ENCODE measurements around the gene PPIF.

Gene PPIF

DNA sequence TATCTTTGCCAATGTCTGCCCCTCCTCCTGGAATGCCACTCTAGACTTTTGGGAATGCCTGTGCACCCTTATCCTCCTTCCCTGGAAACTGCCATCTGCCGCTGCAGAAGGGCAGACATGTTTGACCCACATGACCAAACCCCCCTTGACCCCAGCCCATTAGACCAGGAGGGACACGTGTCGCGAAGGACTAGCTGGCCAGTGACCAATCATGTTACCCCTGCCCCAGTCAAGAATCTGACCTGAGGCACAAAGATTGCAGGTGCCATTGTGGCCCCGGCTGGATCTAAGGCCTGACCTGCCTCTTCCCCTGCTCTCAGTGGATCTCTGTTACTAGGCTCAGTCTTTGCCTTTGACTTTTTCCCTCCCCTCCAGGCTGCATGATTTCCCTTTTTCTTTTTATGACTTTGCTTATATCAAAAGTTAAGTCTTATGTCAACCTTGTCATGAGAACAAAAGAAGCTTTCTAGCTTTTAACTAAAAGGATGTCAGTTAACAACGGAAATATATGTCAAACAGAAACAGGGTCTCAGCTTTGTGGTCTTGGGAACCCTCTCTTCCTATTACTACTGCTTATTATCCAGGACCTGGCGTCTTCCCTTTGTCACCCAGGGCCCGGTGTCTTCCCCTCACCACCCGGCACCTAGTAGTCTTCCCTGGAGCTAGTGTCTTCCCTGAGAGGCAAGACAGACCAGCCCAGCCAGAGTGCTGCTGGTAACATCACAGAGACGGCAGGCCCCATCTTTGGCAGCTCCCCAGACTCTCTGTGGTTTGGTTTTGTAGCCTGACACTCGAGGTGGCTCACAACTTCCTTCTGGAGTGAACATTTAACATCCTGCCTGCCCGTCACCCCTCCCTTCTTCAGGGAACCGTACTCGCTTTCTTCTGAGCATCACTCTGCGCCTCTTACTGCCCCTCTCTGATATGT lies 24.4 kb upstream of the PPIF start:
- TF ChIP-seq SPI1 (IDR thresholded peaks at IDR 0.05; ENCODE audit: borderline replicate concordance, low read depth) (peak; percentile 32; the same call in 1 of the 2 replicates), GABPA (IDR thresholded peaks at IDR 0.05; ENCODE audit: low read depth) (no peak), POLR2AphosphoS5 (IDR thresholded peaks at IDR 0.05; ENCODE audit: low read depth) (peak; percentile 73)
- TF ChIP-seq, protein P1, sequence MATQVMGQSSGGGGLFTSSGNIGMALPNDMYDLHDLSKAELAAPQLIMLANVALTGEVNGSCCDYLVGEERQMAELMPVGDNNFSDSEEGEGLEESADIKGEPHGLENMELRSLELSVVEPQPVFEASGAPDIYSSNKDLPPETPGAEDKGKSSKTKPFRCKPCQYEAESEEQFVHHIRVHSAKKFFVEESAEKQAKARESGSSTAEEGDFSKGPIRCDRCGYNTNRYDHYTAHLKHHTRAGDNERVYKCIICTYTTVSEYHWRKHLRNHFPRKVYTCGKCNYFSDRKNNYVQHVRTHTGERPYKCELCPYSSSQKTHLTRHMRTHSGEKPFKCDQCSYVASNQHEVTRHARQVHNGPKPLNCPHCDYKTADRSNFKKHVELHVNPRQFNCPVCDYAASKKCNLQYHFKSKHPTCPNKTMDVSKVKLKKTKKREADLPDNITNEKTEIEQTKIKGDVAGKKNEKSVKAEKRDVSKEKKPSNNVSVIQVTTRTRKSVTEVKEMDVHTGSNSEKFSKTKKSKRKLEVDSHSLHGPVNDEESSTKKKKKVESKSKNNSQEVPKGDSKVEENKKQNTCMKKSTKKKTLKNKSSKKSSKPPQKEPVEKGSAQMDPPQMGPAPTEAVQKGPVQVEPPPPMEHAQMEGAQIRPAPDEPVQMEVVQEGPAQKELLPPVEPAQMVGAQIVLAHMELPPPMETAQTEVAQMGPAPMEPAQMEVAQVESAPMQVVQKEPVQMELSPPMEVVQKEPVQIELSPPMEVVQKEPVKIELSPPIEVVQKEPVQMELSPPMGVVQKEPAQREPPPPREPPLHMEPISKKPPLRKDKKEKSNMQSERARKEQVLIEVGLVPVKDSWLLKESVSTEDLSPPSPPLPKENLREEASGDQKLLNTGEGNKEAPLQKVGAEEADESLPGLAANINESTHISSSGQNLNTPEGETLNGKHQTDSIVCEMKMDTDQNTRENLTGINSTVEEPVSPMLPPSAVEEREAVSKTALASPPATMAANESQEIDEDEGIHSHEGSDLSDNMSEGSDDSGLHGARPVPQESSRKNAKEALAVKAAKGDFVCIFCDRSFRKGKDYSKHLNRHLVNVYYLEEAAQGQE (IDR thresholded peaks at IDR 0.05; ENCODE audit: insufficient replicate concordance, low read depth) = no peak
- TF ChIP-seq, protein P2, sequence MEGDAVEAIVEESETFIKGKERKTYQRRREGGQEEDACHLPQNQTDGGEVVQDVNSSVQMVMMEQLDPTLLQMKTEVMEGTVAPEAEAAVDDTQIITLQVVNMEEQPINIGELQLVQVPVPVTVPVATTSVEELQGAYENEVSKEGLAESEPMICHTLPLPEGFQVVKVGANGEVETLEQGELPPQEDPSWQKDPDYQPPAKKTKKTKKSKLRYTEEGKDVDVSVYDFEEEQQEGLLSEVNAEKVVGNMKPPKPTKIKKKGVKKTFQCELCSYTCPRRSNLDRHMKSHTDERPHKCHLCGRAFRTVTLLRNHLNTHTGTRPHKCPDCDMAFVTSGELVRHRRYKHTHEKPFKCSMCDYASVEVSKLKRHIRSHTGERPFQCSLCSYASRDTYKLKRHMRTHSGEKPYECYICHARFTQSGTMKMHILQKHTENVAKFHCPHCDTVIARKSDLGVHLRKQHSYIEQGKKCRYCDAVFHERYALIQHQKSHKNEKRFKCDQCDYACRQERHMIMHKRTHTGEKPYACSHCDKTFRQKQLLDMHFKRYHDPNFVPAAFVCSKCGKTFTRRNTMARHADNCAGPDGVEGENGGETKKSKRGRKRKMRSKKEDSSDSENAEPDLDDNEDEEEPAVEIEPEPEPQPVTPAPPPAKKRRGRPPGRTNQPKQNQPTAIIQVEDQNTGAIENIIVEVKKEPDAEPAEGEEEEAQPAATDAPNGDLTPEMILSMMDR (IDR thresholded peaks at IDR 0.05; ENCODE audit: insufficient read depth, low read length) = no peak
- Histone ChIP-seq H3K27ac (replicated peaks) (peak overlapping the region; percentile 45), H3K4me3 (replicated peaks; ENCODE audit: insufficient read depth, low read length) (no peak overlapping the region), H3K27me3 (ENCODE audit: insufficient read depth, poor library complexity, severe bottlenecking) (no peaks in the 10 kb centered on the region)
- DNase-seq (ENCODE audit: low read depth in 1 of 2, low spot score in 1 of 2) = peak; percentile 38 to 95

DNA sequence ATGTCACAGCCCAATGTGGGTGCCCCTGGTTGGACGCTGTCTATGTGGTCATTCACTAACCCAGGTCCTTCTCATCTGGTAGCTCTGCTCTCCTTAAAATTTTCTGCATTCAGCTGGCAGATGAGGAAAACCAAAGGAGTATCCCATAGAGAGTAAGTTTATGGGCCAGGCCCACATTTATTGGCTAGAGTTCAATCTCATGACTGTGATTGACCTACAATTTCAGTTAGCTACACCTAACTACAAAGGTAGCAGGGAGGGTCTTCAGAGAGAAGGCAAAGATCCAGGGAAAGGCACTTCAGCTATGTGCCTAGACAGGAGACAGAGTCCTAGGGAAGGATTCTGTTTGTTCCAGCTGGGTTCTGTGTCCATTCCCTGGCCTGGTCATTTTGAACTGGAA lies 23.7 kb upstream of the PPIF start:
- TF ChIP-seq, protein P2 (IDR thresholded peaks at IDR 0.05; ENCODE audit: insufficient read depth, low read length) = no peak
- H3K27ac ChIP-seq (replicated peaks) = no peak overlapping the region
- H3K4me3 ChIP-seq (replicated peaks; ENCODE audit: insufficient read depth, low read length) = no peak overlapping the region
- DNase-seq (ENCODE audit: low read depth in 1 of 2, low spot score in 1 of 2) = no peak
- H3K27me3 ChIP-seq (ENCODE audit: insufficient read depth, poor library complexity, severe bottlenecking) = no peaks in the 10 kb centered on the region

DNA sequence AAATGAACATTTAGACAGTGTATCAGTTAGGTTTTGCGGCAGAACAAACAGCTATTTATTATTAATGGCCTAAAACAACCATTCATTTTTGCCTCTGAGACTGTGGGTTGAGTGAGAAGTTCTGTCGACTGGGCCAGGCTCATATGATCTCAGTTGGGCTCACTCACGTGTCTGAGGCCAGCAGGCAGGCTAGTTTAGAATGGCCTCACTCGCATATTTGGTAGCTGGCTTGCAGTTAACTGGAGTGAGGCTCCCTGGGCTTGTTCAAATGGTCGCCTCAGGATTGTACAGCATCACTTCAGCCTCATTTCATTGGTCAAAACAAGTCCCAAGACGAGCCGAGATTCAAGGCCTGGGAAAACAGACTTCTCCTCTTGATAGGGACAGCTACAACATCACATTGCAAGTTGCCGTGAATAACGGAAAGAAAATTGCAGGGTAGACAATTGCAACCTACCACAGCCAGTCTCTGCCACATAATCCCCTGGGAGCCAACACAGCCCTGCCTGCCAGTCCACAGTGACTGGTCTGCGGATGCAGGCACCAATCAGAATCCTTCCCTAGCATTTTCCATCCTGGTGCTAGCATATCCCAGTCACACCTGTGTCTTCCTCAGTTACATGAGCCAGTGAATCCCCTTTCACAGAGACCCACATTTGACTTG lies 23.1 kb upstream of the PPIF start:
- no peak overlapping the region for H3K4me3 ChIP-seq (replicated peaks; ENCODE audit: insufficient read depth, low read length)
- H3K27me3 ChIP-seq (ENCODE audit: insufficient read depth, poor library complexity, severe bottlenecking) = no peaks in the 10 kb centered on the region
- no peak for TF ChIP-seq SPI1 (IDR thresholded peaks at IDR 0.05; ENCODE audit: borderline replicate concordance, low read depth)
- no peak for TF ChIP-seq POLR2AphosphoS5 (IDR thresholded peaks at IDR 0.05; ENCODE audit: low read depth)
- TF ChIP-seq GABPA (IDR thresholded peaks at IDR 0.05; ENCODE audit: low read depth) = no peak
- TF ChIP-seq, protein P2 (IDR thresholded peaks at IDR 0.05; ENCODE audit: insufficient read depth, low read length) = no peak

DNA sequence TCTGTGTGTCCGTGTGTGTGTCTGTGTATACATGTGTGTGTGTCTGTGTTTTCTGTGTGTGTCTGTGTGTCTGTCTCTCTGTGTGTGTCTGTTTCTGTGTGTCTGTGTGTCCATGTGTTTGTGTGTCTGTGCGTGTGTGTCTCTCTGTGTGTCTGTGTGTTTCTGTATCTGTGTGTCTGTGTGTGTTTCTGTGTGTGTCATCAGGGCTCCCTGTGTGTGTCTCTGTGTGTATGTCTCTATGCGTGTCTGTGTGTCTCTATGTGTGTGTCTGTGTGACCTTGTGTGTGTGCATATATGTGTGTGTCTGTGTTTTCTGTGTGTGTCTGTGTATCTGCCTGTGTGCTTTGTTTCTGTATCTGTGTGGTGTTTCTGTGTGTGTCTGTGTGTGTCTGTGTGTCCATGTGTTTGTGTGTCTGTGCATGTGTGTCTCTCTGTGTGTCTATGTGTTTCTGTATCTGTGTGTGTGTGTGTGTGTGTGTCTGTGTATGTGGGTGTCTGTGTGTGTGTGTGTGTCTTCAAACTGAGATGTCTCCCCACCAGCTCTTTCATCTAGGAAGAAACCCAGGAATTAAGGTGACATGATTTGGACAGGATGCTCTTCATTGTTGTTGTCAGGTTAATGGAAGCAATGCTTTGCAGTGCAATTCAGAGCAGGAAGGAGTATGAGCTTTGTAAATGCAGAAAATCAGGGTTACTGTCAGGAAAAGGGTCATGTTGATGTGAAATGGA lies 20.7 kb upstream of the PPIF start:
- DNase-seq (ENCODE audit: low read depth in 1 of 2, low spot score in 1 of 2) = no peak
- TF ChIP-seq, protein P2 (IDR thresholded peaks at IDR 0.05; ENCODE audit: insufficient read depth, low read length) = no peak
- TF ChIP-seq, protein P1 (IDR thresholded peaks at IDR 0.05; ENCODE audit: insufficient replicate concordance, low read depth) = no peak
- TF ChIP-seq POLR2AphosphoS5 (IDR thresholded peaks at IDR 0.05; ENCODE audit: low read depth) (no peak), GABPA (IDR thresholded peaks at IDR 0.05; ENCODE audit: low read depth) (no peak), SPI1 (IDR thresholded peaks at IDR 0.05; ENCODE audit: borderline replicate concordance, low read depth) (no peak)
- no peaks in the 10 kb centered on the region for H3K27me3 ChIP-seq (ENCODE audit: insufficient read depth, poor library complexity, severe bottlenecking)
- H3K27ac ChIP-seq (replicated peaks) = no peak overlapping the region
- H3K4me3 ChIP-seq (replicated peaks; ENCODE audit: insufficient read depth, low read length) = no peak overlapping the region

More for the DNA sequence above, 23.1 kb upstream of the PPIF start:
- DNase-seq (ENCODE audit: low read depth in 1 of 2, low spot score in 1 of 2) = no peak
- H3K27ac ChIP-seq (replicated peaks) = no peak overlapping the region

Measured in HL-60 (cell line).